NCI-H2107 (cell line): Measurements from ENCODE around the gene A1CF.
"Not testable (repeated sequence)": the region's sequence is repeated elsewhere in the genome, so short reads cannot be mapped to it uniquely, and the experiment has no call there.

Source experiments
- DNase-seq: peaks from one replicate; lab custom pipeline; 2025; lab: John Stamatoyannopoulos, UW

The A1CF gene, protein sequence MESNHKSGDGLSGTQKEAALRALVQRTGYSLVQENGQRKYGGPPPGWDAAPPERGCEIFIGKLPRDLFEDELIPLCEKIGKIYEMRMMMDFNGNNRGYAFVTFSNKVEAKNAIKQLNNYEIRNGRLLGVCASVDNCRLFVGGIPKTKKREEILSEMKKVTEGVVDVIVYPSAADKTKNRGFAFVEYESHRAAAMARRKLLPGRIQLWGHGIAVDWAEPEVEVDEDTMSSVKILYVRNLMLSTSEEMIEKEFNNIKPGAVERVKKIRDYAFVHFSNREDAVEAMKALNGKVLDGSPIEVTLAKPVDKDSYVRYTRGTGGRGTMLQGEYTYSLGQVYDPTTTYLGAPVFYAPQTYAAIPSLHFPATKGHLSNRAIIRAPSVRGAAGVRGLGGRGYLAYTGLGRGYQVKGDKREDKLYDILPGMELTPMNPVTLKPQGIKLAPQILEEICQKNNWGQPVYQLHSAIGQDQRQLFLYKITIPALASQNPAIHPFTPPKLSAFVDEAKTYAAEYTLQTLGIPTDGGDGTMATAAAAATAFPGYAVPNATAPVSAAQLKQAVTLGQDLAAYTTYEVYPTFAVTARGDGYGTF

DNA sequence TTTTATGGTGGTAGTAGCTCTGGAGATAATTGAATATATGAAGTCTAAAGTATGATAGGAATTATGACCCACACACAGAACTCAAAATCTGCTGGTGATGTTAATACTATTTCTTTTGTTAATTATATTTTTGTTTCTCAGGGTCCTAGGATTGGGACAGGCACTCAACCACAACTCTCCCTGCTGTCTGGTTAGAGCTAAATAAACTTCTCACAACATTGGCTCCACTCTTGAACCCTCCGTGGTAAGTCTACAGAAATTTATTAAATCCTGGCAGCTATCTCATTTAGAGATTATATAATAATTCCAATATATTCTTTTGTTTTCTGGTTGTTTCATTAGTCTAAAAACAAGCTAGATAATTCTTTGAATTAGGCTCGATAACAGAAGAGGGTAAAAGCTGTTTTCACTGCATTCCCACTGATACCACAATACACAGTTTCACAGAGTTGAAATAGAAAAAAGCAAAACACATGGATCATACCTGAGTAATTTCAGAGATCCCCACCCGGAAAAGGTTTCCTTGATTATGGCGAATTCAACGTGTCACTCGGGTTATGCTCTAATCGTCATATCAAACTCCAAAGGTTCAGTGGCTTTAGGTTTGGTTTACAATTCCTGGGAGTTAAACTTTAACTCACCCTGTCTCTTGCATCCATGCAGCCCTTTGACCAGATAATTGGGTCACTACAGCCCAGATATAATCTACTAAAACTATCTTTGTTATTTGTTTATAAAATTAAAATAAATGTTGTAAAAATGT, at the start of gene A1CF:
Gene A1CF, minus strand, starts transcription at position 531 of the 763 bp plus-strand sequence. CDS start 25,687 bp downstream, outside the sequence.
- DNase-seq = no peak

DNA sequence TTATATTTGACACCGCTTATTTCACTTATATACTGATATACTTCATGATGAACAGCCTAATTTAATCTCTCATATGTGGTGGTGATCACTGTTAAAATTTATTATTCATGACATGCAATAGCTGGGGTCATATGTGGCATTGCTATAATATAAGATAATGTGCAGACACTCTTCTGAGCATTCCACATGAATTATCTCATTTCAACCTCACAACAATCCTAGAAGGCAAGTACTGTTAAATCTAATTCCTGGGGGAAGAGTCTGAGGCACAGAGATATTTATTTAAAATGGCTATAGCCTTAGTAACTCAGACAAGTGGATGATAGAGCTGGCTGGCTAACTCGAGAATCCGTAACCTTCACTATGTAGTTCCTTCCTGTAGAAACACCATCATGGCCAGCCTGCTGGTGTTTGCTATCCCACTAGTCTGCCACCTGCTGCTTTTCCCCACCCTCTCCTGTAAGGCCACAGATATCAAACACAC, 46.6 kb upstream of the A1CF start:
- no peak for DNase-seq

DNA sequence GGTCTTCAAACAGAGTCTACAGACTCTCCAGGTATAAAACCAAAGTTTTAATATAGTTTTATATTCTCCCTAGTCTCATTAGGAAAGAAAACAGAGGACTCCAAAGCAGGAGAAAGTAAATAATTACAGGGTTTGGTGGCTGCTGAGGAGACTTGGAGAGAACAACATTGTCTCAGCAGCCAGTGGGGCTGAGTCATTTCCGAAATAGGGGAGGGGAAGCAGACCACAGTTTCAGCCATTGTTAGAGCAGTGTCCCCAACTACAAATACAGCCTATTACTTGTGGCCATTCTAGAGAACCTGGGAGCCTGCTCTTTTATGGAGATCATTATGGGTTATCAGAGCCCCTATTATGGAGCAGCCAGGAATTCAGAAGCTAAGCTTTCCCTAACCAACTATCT, 44.2 kb upstream of the A1CF start:
- no peak for DNase-seq

DNA sequence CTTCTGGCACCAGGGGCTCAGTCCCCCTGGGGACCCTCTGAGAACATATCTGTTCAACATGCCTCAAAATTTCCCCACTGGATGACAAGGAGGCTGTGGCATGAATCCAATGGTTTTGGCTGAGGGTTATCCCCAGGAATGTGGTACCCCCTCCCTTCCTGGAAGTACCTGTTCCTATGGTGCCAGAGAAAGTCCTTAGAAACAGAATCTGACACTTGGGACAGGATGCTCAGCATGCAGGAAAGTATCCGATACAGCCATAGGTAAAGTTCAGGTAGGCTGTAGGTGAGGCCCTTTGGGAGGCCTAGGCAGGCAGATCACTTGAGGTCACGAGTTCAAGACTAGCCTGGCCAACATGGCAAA, 42.7 kb upstream of the A1CF start:
- no peak for DNase-seq

DNA sequence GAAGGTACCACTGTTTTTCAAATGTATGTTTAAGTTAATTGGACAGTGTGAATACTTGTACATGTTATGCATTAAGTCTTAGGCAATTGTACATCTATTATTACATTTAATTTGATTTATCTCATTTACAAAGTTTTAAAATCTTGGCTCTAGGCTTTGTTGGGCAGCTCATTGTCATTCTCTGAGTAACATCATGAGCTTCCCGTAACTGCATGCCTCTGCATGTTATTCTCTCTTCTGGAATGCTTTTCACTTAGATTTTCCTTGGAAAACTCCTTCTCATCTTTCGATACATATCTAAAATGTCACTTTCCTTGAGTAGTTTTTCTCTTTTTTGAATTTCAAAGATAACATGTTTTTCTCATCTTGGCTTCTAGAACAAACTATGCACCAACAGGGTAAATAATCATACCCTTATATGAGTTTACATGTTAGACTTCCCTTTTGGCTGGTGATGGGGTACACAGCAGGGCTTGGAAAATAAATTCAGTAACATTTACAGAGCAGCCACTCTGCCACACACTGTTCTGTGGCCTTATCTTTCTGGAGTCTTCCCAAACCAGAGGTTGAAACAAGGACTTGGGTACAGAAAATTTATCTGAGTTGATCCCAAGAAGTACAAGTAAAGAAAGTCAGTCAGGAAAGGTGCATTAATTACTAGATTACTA, 42.2 kb upstream of the A1CF start:
- no peak for DNase-seq

DNA sequence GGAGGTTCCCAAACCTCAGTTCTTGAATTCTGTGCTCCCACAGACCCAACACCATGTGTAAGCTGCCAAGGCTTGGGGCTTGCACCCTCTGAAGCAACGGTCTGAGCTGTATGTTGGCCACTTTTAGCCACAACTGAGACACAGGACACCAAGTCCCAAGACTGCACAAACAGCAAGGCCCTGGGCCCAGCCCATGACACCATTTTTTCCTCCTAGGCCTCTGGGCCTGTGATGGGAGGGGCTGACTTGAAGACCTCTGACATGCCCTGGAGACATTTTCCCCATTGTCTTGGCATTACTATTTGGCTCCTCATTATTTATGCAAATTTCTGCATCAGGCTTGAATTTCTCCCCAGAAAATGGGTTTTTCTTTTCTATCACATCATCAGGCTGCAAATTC, 38.0 kb upstream of the A1CF start:
- DNase-seq = not testable (repeated sequence)

DNA sequence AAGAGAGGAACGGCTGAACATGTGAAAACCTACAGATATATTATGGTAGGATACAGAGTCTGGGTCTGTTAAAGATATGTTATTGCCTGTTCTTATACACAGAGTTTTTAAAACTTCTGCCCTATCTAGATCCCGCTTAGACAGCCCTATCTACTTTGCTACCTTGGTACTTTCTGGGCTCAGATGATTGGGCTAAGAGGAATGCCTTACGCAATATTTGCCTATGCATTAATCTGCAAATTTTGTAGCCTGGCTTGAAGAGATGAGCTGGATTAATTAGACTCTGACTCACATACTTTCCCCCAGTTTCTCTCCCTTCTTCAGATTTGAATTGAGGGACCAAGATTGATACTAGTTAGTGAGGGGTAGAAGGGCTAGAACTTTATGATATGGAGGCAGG, 33.6 kb upstream of the A1CF start:
- DNase-seq = no peak

DNA sequence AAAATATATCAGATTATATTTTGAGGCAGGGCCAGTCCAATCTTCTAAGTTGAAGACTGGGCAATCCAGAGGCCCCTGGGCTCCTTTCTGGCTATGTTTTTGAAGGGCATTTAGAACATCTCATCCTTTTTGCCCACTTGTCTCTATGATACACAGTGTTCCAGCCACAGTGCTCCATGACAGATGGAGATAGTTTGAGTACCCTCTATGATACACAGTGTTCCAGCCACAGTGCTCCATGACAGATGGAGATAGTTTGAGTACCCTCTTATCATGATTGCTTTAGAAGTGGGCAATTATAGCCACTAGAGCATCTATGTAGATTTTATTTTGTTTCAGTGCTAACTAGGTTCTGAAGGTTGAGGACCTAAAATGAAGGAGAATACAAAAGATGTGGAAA, 33.1 kb upstream of the A1CF start:
- DNase-seq = no peak

DNA sequence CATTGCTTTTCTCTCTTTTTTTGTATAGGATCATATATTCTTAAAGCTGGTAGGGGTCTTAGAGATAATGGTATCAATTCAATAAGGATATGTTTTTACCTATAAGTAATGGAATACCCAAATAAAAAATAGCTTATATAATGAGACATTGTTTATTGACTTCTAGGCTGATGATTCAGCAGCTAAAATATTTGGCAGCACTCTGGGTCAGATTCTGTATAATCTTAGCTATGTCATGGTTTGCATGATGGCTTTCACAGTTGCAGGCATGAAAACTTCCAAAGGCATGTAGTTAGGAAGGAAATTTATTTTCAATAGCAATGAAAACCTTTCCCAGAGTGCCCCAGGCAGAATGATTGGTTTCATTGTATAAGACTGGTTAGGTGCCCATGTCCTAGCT, 32.1 kb upstream of the A1CF start:
- DNase-seq = no peak

DNA sequence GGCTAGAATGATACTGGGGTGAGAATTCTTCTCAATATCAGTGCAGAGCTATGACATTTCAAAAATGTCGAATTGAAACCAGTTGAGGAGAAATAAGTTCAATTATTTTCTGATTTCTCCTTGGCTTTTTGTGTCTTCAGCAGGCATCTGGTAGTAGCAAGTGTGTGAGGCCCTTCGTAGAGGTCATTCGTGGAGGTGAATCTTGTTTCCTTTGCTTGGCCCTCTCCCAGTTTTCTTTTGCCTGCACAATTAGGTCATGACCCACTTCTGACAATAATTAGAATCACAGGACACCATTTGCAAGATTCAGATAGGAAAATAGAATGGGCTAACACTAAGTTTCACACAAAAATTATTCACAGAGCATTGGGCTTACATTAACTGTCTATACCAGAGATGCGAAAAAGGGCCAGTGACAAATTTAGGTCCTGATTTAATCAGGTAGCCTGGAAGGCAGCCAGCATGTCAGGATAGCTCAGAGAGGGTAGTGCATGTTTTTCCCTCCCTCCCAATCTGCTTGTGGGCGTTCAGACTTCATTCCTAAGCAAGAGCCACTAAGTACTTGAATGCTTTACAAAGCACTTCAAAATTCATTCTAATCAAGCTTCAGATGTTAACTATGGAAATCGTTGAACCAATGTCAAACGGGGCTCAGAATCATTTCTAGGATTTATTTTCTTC, 24.0 kb upstream of the A1CF start:
- DNase-seq = no peak

DNA sequence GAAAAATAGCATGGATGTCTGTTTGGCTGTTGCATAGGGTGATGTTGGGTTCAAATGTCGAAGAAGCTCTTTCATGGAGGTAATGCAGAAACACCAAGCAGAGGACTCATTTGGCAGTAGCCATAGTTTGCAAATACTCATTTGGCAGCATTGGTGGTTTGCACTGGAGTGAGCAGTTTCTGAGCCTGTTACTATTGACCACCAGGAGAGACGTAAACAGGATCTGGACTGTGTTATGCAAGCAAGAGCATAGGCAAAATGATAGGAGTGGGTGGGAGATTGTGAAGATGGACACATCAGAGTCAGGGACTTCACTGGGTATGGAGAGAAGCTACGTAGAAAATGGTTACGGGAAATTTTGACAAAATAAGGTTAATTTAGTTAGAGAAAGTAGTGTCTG, 22.9 kb upstream of the A1CF start:
- no peak for DNase-seq

DNA sequence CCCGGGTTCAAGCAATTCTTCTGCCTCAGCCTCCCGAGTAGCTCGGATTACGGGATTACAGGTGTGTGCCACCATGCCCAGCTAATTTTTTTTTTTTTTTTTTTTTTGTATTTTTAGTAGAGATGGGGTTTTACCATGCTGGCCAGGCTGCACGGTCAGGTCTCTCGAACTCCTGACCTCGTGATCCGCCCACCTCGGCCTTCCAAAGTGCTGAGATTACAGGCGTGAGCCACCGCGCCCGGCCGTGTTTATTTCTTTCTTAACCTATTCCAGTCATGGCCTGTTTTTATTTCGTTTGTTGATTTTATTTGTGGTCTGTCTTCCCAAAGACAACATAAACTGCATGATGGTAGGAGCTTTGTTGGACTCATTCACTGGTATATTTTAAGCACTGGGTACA, 20.4 kb upstream of the A1CF start:
- not testable (repeated sequence) for DNase-seq

DNA sequence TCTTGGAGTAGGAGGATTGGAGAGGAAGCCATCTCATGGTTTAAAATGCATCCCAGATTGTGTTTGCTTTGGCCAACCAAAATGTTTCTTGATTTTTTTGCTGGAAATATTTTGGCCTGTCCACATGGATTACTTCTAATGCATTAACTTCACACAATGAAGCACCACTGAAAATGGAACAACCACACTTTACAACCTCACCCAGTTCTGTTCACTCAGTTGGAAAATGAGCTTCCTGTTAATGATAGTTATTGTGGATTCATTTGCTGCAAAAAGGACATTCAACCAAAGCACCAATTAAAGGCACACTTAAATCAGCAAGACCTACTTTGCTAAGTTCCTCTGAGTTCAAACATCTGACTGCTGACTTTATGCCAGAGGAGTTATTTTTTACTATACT, 11.3 kb upstream of the A1CF start:
- DNase-seq = no peak

DNA sequence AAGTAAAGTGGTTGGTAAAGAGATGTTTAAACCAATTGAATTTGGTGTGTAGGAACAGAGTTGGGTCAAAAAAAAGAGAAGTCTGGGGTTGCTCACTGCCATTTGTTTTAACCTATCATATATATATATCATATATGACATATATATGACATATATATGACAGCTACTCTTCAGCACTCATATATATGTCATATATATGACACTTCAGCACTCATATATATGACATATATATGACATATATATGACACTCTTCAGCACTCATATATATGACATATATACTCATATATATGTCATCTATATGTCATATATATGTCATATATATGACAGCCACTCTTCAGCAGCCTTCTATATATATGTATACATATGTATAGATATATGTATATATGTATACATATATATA, 8.9 kb upstream of the A1CF start:
- DNase-seq = no peak

DNA sequence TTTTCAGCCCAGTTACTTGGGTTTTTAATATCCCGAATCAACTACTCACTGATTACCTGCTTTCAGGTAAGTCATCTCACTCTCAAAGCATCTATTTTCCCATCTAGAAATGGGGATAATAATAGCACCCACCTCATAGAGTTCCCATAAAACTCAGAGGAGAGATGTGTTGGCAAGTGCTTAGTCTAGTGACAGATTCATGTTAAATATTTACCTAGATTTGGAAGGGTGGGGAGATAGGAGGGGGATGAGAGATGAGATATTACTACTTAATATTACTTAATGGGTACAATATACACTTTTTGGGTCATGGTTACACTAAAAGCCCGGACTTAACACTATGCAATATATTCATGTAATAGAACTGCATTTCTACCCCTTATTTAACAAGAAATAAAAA, 7.0 kb upstream of the A1CF start:
- DNase-seq = no peak

DNA sequence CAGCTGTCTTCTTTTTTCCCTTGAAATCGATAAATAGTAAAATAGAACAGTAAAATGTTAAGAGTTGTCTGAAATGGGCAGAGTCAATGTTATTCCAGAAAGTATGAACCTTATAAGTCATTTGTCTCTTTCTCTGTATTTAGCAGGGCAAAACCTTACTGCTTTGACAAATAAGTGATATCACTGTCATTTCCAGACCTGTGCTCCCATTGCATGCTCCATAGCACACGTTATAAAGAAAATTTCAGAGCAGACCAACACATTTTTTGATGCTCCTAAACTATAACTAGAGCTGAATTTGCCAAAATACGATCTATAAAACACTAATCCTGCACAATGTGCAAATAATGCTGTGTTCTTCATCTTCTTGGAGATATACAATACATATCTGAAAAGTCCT, 1.1 kb downstream of the A1CF start:
- DNase-seq = no peak

DNA sequence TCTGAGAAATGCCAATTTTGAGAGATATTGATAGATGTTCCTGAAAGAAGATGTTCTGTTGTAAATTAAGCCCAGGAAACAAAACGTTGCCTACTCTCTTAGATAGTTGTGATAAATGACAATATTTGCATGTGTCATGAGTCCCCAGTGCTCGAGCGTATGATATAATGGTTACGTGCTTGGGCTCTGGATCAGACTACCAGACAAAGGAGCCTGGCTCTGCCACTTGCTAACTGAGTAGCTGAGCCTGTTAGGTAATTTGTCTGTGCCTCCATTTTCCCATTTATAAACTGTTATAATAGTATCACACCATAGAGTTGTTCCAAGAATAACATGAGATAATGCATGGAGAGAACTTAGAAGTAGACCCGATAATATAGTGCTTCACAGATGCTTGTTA, 1.8 kb downstream of the A1CF start:
- DNase-seq = no peak

DNA sequence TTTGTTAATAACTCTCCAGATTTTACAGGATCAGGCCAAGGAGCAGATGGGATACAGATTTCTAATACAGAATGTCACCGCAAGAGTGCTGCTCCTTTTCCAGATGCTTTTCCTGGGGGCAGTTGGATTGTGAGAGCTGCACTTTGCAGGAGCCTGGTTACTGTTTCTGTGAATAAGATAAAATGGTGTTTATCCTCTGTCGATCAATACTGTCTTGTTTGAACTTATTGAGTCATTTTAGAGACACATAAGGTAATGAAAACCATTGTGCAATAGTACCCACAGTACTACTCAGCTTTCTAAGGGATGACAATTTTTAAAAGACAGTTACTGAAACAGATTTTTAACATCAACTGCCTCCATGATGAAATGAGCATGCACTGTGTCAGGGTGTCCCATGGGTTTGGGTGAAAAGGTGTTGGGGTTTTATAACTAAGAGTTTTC, 2.9 kb downstream of the A1CF start:
- no peak for DNase-seq

DNA sequence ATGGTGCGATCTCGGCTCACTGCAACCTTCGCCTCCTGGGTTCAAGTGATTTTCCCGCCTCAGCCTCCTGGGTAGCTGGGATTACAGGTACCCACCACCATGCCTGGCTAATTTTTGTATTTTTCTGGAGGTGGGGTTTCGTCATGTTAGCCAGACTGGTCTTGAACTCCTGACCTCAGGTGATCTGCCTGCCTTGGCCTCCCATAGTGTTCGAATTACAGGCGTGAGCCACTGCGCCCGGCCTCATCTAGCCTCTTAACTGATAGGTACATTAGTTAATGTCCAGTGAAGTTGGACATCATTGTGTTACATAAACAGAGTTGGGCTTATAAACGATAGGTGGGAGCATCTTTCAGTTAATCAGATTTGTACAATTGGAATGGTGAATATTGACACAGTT, 4.4 kb downstream of the A1CF start:
- DNase-seq = not testable (repeated sequence)

DNA sequence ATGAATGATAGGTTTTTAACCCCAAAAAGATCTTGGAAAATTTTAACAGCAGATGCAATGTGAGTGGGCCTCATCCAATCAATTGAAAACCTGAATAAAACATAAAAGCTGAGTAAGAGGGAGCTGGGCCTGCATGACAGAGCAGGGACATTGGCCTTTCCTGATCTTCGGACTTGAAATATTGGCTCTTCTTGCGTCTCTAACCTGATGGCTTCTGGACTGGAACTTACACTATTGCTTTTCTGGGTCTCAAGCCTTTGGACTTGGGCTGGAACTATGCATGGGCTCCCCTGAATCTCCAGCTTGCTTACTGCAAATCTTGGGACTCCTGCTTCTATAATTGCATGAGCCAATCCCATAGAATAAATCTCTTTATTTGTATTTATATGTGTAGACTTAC, 9.0 kb downstream of the A1CF start:
- no peak for DNase-seq

DNA sequence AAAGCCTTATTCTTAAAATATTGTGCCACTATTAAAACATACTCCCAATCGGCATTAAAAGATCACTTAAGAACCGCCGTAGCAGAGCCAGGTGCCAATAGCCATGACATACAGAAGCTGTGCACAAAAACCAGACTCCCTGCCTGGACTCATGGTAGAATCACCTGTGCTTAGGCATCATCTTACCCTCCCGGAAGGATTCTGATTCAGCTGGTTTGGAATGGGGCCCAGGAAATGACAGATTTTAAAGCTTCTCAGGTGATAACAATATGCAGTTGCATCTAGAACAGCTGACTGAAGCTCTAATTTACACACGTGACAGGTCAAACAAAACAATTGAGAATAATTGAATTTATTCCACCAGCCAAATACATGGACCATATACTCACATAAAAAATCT, 10.7 kb downstream of the A1CF start:
- peak; percentile 1 for DNase-seq

DNA sequence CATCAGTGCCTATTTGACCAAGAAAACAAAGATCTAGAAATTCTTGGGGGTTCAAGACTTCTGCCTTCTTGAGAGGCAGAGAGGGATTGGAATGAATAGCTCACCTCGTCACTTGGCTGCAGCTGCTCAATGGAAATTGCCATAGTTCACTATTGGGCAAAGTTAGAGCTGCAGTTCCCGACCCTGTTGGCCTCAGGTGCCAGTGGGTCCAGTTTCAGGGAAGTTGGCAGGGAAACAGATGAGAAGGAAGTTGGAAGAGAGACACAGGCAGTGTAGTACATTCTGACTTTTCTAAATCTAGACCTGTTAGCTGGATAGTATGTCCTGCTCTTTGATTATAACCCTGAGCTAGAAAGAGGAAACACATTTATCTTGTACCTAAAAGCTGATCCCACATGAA, 19.1 kb downstream of the A1CF start:
- no peak for DNase-seq
